K562 (cell line): Measurements from ENCODE around the gene OXLD1. TPM values are rescaled to one million over a fixed set of nuclear protein-coding genes. Genes with fewer than 3 reads are reported as not detected.
A peak's percentile ranks its signal among the peaks of the same experiment; 100 is the strongest.

Source experiments
- ATAC-seq: fragments of 200-7000 bp; cut with Tn5 transposase; 3 replicates; pipeline ENCODE4 v1.9.1; 2020; ENCODE audit warnings: moderate library complexity
- BruUV-seq: library from RNA; stranded (reverse); fragments of 400-500 nt; replicated peaks from 2 replicates; lab custom pipeline; 2021; lab: Mats Ljungman, UMichigan
- CTCF ChIA-PET: fragments of 300-600 bp; formaldehyde crosslinking; extraction: SDS; loops from one replicate; lab custom pipeline; 2021; ENCODE audit warnings: low intra/inter-chr PET ratio; lab: Yijun Ruan, JAX
- POLR2A ChIA-PET: fragments of 300-600, 350-650 bp; sonication (Branson Sonifier 250); formaldehyde crosslinking; extraction: SDS; loops from one replicate; lab custom pipeline; 2021; ENCODE audit warnings: antibody characterized with exemption, inconsistent platforms; lab: Yijun Ruan, JAX
- DNase-seq, 4 experiments: peaks; one replicate each; pipeline versions ENCODE4 v3.0.0 to v3.0.0-alpha.2; 2011 to 2018; ENCODE audit warnings: low spot score in 3 of 4, mixed read lengths in 3 of 4; ENCODE audit errors: extremely low read depth in 1 of 4
- FAIRE-seq: peaks from 2 replicates; lab custom pipeline; 2011; peaks lifted over from hg19 to GRCh38; lab: Jason Lieb, UNC
- H2AFZ ChIP-seq: 2 replicates; pipeline ENCODE4 v1.6.0; 2011; ENCODE audit warnings: low read depth, low read length, control low read depth, inconsistent platforms
- H3K27ac ChIP-seq: fragments of 200-600 bp; 3 replicates; pipeline ENCODE4 v1.8.0; 2011; ENCODE audit warnings: low read depth, mild to moderate bottlenecking, control low read depth, inconsistent platforms, low read length, moderate library complexity, mixed read lengths; ENCODE audit errors: extremely low read depth
- H3K27me3 ChIP-seq, 2 experiments: fragments of 300-600 bp in 1 of 2; 2 replicates in 1 of 2; 3 replicates in 1 of 2; pipeline versions ENCODE4 v1.6.0 to v1.8.0; 2011; ENCODE audit warnings: inconsistent platforms in 2 of 2, low read length in 2 of 2, mild to moderate bottlenecking in 1 of 2, mixed read lengths in 1 of 2, moderate library complexity in 1 of 2; ENCODE audit not compliant: control insufficient read depth in 2 of 2, insufficient read depth in 2 of 2
- H3K36me3 ChIP-seq: fragments of 300-600 bp; 3 replicates; pipeline ENCODE4 v1.8.0; 2011; ENCODE audit warnings: mild to moderate bottlenecking, low read length, inconsistent platforms; ENCODE audit not compliant: control insufficient read depth, insufficient read depth
- H3K4me1 ChIP-seq, 2 experiments: fragments of 200-600 bp in 1 of 2; replicated peaks in 1 of 2; 2 replicates in 1 of 2; 3 replicates in 1 of 2; pipeline versions ENCODE4 v1.5.1 to v1.8.0; 2011; ENCODE audit warnings: inconsistent platforms in 2 of 2, low read length in 2 of 2, mild to moderate bottlenecking in 1 of 2, mixed read lengths in 1 of 2, moderate library complexity in 1 of 2; ENCODE audit not compliant: control insufficient read depth in 2 of 2, insufficient read depth in 2 of 2
- H3K4me2 ChIP-seq: 2 replicates; pipeline ENCODE4 v1.6.1; 2011; ENCODE audit warnings: low read length, control low read depth, inconsistent platforms, mixed read lengths; ENCODE audit not compliant: insufficient read depth
- H3K4me3 ChIP-seq: fragments of 200-600 bp; sonication (generic), shearing (Covaris generic); 2 replicates; pipeline ENCODE4 v1.5.1; 2016; ENCODE audit warnings: control low read depth, inconsistent platforms
- H3K79me2 ChIP-seq: fragments of 200-600 bp; 3 replicates; pipeline ENCODE4 v1.8.0; 2011; ENCODE audit warnings: low read length, inconsistent platforms; ENCODE audit not compliant: control insufficient read depth, insufficient read depth
- H3K9ac ChIP-seq, 2 experiments: 2 replicates each; pipeline versions ENCODE4 v1.6.0 to v1.6.1; 2011; ENCODE audit warnings: low read depth in 2 of 2, low read length in 2 of 2, control low read depth in 1 of 2, inconsistent platforms in 1 of 2, mild to moderate bottlenecking in 1 of 2, mixed read lengths in 1 of 2; ENCODE audit not compliant: insufficient read depth in 1 of 2
- H3K9me1 ChIP-seq: one replicate; pipeline ENCODE4 v1.6.0; 2011; ENCODE audit warnings: inconsistent platforms, mild to moderate bottlenecking, low read length, moderate library complexity; ENCODE audit not compliant: control insufficient read depth, insufficient read depth
- H3K9me3 ChIP-seq: replicated peaks from 2 replicates; pipeline ENCODE4 v1.5.1; 2011; ENCODE audit warnings: low read depth, low read length, inconsistent platforms; ENCODE audit not compliant: control insufficient read depth, insufficient read depth
- H4K20me1 ChIP-seq: replicated peaks from 2 replicates; pipeline ENCODE4 v1.6.1; 2011; ENCODE audit warnings: low read length, inconsistent platforms, mixed read lengths; ENCODE audit not compliant: control insufficient read depth, insufficient read depth
- COPS2 ChIP-seq: fragments of 450-650 bp; conservative IDR thresholded peaks from 2 replicates; pipeline ENCODE4 v1.6.1; 2016; ENCODE audit warnings: mild to moderate bottlenecking, moderate library complexity
- ESRRA ChIP-seq: fragments of 450-650 bp; IDR thresholded peaks from 2 replicates; pipeline ENCODE4 v1.6.1; 2014; ENCODE audit warnings: low read depth, mild to moderate bottlenecking, moderate library complexity, borderline replicate concordance
- PRDM10 ChIP-seq: fragments of 450-650 bp; IDR thresholded peaks from 2 replicates; pipeline ENCODE4 v1.6.1; 2018; ENCODE audit not compliant: partially characterized antibody
- WGBS: fragments of 100-300 bp; shearing (Covaris generic); methylation state at CpG from one replicate; pipeline ENCODE4 v1.1.6; 2016; ENCODE audit warnings: low coverage, mixed read lengths; ENCODE audit not compliant: insufficient coverage; ENCODE audit errors: missing lambda C conversion rate; 5-methylcytosine and 5-hydroxymethylcytosine counted together
- in situ Hi-C: fragments of 300-500 bp; cut with MboI; formaldehyde crosslinking; loops from 4 replicates; pipeline ENCODE4 v1.15.0; 2018; ENCODE audit warnings: inconsistent platforms, mixed read lengths
- intact Hi-C: fragments of 100-400 bp; cut with micrococcal nuclease; formaldehyde crosslinking; loops from 2 replicates; pipeline ENCODE4 v1.14.2; 2022
- polyA plus RNA-seq, 8 experiments: library from polyadenylated mRNA; depleted of rRNA in 4 of 8; stranded (reverse) in 5 of 8; unstranded in 3 of 8; fragments of >200 nt; fragmentation: Nextera tagmentation in 2 of 8; fragmentation: Illumina TruSeq in 1 of 8; extraction: Ambion mirVana in 2 of 8; extraction: Trizol in 1 of 8; gene quantifications; 2 replicates each; pipeline versions ENCODE4 v1.2.1 to v1.2.3, GENCODE V29; 2011 to 2014; ENCODE audit warnings: inconsistent platforms in 1 of 8, missing spikeins in 1 of 8
- total RNA-seq, 7 experiments: library from RNA; depleted of rRNA in 6 of 7; stranded (reverse); fragments of >200 nt in 6 of 7; fragmentation: Illumina TruSeq in 2 of 7; extraction: Trizol in 2 of 7; gene quantifications; 2 replicates each; pipeline versions ENCODE4 v1.2.1 to v1.2.3, GENCODE V29; 2011 to 2021; ENCODE audit warnings: low replicate concordance in 1 of 7

OXLD1 gene
- total and polyA plus RNA-seq, 9 of the 15 experiments (the other 6 are each of a cell fraction or from before 2014, with no cell fraction given), result 4.4 to 115 (median 29.3) TPM

- intact Hi-C loops, result no loop called here
- BruUV-seq, result no TSS peak
- ChIA-PET POLR2A (interaction anchor here (1.7 kb wide), 1 partner anchor 10 kb away, joined by 4 read pairs; no protein-coding TSS in a partner anchor), CTCF (interaction anchor here (0.5 kb wide), 1 partner anchor 342 kb away, joined by 4 read pairs; no protein-coding TSS in a partner anchor)
- WGBS, result 46% methylated on average over 4 of the region's 4 CpGs
- Histone ChIP-seq H3K9me1 (no peaks in the 10 kb centered on the region), H4K20me1 (no peaks in the 10 kb centered on the region), H3K4me1 (peaks cover 0 to 33% of the 10 kb centered on the region in 2 experiments; a peak in 3 of 5 replicates), H3K36me3 (no peaks in the 10 kb centered on the region), H3K27me3 (no peaks in the 10 kb centered on the region), H3K27ac (no peak overlapping the region), H2AFZ (no peak overlapping the region), H3K9me3 (no peaks in the 10 kb centered on the region), H3K4me2 (no peak overlapping the region), H3K9ac (peak overlapping the region in 1 of 2 experiments; percentile 74; a peak in 1 of 4 replicates), H3K4me3 (no peak overlapping the region), H3K79me2 (no peaks in the 10 kb centered on the region)
- FAIRE-seq (no peak), DNase-seq (peak in 1 of 4 experiments; percentile 7), ATAC-seq (no peak)
- in situ Hi-C loops, result no loop called here
- TF ChIP-seq PRDM10 (peak; percentile 56), ESRRA (peak; percentile 52; the same call in 1 of the 2 replicates), COPS2 (no peak)
Measured at GRCh38 chr17:81656835-81657234, 9.6 kb downstream of the OXLD1 start.
